GM21528 (cell line): ENCODE data around the gene PCED1A.
"Not testable (repeated sequence)": the region's sequence is repeated elsewhere in the genome, so short reads cannot be mapped to it uniquely, and the experiment has no call there.

Experiments used
- ATAC-seq: cut with Tn5 transposase; IDR thresholded peaks from one replicate; pipeline ENCODE4 v1.9.1; 2021; ENCODE audit warnings: mild to moderate bottlenecking, moderate library complexity; ENCODE audit not compliant: unreplicated experiment, low FRiP score

PCED1A gene

DNA sequence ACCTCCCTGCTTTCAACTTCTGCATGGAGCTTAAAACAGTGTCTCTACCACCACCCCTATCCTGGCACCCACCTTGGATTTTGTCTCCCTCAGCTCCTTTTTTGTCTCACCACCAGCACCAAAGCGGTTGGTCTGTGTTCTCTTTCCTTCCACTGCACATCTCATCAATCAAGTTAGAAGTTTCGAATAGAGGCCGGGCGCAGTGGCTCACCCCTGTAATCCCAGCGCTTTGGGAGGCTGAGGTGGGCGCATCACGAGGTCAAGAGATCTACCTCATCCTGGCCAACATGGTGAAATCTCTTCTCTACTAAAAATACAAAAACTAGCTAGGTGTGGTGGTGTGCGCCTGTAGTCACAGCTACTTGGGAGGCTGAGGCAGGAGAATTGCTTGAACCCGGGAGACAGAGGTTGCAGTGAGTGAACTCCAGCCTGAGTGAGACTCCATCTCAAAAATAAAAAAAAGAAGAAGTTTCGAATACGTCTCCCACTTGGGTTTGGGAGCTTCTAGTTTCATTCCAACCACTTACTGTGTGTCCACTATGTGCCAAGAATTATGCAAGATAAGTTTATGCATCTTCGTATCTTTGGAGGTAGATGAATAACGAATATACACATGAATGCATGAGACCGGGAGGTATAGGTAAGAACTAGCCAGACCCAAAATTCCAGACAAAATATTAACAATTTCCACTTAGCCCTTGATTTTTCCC, 5.9 kb downstream of the PCED1A start:
- ATAC-seq: no peak

DNA sequence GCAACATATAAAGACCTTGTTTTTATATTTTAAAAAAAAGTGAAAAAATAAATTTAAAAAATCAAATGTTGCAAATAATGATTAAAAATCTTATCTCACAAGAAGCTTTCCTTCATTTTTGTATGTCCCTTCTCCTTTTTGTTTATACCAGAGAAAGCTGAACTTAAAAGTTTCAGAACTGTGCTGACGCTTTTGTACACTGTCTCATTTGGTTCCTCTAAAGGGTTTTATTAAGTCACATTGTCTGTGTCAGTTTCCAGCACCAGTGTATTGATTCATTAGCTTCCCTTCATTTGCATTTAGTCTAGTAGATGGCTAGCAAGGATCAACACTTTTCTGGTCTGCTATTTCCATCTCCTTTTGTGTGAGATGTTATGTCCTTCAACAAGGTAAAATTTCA, 6.7 kb downstream of the PCED1A start:
- no peak for ATAC-seq

DNA sequence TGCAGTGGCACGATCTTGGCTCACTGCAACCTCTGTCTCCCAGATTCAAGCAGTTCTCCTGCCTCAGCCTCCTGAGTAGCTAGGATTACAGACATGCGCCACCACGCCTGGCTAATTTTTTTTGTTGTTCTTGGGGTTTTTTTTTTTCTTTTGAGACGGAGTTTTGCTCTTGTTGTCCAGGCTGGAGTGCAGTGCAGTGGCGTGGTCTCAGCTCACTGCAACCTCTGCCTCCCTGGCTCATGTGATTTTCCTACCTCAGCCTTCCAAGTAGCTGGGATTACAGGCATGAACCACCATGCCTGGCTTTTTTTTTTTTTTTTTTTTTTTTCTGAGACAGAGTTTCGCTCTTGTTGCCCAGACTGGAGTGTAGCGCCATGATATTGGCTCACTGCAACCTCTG, 9.2 kb downstream of the PCED1A start:
- not testable (repeated sequence) for ATAC-seq

DNA sequence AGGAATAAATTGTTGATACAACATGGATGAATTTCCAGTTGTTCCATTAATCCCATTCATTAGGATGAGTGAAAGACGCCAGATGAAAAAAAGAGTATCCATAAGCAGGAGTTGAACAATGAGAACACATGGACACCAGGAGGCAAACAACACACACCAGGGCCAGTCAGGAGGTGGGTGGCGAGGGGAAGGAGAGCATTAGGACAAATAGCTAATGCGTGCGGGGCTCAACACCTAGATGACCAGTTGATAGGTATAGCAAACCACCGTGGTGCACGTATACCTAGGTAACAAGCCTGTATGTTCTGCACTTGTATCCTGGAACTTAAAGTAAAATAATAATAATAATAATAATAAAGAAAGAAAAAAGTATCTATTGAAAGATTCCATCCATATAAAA, 11.1 kb downstream of the PCED1A start:
- ATAC-seq: no peak

DNA sequence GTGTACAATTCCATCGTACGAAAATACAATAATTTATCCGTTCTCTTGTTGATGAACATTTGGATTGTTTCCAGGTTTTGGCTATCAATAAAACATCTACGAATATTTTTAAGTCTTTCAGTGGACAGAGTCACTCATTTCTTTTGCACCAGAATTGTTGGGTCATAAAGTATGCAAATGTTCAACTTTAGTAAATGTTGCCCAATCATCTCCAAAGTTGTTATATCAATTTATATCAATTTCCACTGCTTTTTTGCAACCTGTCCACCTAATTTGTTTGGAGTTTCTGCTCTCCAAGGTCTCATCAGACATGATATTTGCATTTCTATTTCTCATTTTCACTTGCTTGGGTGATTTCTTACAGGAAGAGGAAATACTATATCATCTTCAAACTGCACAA, 13.8 kb downstream of the PCED1A start:
- no peak for ATAC-seq

DNA sequence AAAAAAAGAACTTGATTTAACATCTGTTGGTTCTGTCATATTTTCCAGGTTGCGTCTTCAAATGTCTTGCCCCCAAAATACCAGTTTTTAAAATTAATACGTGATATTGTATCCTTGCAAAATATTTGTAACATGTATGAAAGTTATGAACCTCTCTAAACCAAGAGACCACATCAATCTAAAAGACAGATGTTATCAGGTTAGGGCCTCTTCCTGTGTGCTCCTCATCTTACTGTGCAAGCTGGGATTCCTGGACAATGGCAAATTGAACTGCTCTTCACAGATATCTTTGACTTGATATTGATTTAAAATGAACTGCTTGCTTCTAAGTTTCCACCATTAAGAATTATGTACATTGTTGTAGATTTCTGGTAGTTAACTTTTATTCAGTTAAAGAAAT, 14.7 kb downstream of the PCED1A start:
- no peak for ATAC-seq

DNA sequence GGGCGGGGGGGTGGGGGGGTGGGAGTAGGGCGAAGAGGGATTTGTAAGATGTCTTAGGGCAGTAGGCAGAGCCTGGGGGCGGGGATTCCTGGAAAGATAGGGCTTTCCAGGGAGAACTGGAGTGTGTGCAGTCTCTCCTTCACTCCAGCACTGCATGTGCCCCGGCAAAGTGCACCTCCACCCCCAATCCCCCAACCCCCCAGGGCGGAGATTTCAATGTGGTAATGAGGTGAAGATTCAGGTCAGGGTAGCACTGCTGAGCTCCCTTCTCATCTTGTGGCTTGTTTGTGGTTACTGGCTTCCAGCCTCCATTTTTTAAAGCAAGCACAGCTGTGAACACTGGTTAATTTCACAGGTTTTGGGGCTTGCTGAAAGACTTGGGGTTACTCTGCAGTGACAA, 18.4 kb downstream of the PCED1A start:
- no peak for ATAC-seq

DNA sequence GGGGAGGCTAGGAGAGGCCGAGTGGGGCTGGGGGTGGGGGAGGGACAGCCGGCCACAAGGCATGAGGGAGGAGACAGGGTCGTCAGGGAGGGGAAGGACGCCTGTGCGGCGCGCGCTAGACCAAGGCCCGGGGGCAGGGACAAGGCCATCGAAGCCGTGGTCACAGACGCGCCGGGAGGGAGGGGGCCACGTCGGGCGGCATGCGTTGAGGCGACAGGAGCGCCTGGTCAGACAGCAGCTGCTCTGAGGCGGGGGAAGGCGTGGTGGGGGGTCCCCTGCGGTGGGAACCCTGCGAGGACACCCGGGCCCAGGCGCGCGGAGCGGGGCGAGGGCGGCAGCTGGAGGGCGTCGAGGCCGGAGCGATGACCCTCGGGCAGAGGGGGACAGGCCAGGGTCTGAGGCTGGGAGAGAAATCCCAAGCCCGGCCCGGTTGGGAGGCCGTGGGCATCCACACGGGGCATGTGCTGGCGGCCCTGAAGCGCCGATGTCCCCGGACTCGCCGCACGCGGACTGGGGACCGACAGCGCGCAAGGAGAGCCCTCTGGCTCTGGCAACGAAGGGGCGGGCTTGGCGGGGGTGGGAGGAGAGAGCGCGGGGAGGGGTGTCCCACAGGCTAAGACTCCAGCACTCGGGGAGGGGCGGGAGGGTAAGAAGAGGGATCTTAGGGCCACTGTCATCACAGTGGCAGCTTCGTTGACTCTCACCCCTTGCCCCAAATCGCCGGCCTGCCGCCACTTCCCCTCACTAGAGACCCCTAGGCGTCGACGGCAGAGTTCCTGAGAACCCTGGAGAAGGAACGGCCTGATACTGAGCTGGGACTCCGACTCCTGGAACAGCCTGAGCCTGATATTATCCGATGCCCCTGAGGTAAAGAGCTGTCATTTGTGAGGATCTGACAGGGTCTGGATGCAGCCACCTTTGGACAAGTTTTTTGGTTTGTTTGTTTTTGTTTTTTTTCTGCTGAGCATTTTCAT, 19.3 kb downstream of the PCED1A start:
- ATAC-seq: no peak

DNA sequence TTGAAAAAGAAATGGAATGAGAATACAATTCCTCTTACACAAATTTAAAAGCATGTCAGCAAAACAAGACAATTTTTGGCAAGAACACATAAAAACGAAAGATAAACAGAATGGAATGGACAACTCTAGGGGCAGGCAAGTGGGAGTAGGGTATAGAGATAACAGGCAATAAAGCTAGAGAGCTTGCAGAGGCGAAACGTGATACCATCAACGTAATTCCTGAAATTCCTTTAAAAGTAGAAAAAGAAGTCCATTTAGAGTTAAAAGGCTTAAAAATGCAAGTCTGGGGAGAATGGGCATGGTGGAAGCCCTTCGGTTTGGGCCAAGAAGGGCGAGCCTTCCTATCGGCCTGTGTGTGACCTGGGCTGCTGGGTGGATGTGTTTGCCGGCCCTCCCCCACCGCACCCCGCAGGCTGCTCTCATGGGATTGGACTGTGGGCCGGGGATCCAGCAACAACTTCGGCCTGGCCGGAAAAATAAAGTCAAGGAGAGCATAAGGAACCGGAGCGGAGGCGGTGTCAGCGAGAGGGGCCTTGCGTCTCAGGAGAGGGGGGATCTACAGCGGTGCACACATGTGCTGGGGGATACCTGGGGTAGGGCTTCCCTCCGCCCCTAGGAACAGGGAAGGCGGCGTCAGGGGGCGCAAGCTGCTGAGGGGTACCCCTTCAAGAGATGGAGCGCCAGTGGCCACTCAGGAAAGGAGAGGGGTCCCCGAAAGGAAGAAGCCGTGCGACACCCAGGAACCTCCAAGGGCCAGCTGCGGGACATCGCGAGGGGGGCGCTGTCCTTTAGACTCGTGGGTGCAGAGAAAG, 20.2 kb downstream of the PCED1A start:
- no peak for ATAC-seq

DNA sequence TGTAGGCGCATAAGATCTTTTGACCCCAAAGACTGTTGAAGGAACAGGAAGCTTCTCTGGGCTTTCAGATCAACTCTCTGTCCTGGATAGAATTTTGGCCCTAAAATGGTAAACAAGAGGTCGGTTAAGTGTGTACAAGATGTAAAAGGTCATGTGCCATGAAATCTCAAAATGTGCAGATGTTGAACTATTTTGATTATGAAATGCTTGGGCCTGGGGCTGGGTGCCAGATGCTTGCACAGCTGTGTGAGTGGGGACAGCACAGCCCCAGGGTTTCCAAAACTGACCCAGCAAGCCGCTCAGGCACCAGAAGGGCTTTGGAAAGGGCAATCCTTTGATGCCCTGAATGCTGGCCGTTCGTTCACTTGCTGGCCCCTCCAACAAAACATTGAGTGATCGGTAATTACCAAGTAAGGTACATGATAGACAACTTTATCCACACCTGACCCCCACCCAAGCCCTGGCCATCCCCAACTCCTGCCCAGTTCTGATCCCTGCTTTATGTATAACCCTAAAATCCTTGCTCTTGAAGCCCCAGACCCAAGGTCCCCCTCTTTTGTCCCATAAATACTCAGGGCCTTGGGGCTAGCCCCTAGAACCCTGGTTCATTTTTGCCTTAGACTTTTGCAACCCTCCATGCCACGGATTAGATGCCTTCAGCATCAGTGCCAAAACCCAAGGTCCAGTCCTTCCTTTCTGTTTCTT, 22.4 kb downstream of the PCED1A start:
- ATAC-seq: no peak

DNA sequence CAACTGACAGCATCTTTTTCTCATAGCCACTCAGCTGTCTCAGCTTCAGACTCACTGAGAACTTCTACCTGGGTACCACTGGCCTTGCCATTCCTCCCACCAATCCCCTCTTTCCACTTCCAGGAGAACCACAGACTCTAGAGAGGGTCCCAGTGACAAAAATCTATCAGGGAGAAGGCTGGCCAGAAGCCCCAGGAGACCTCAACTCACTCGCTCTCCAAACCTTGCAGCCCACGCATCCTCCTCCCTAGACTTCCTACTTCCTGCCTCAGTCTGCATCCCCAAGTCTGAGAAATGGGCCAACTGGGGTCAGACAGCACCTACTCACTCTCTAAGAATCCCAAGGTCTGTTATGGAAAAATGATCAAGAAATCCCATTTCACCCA, 23.1 kb downstream of the PCED1A start:
- no peak for ATAC-seq

DNA sequence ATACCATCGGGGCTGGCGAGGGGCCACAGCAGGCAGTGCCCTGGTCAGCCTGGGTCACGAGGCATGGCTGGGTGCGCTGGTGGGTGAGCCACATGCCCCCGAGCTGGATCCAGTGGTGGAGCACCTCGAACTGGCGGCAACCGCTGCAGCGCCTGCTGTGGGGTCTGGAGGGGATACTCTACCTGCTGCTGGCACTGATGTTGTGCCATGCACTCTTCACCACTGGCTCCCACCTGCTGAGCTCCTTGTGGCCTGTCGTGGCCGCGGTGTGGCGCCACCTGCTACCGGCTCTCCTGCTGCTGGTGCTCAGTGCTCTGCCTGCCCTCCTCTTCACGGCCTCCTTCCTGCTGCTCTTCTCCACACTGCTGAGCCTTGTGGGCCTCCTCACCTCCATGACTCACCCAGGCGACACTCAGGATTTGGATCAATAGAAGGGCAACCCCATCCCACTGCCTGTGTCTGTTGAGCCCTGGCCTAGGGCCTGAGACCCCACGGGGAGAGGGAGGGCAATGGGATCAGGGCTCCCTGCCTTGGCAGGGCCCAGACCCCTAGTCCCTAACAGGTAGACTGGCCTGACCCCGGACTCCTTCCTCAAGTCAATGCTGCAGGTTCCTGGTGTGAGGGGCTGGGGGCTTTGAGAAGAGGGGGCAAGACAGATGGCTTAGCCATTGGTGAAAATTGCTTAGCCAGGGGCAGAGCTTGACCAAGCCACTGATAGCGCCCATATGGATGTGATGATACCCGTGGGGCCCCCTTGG, 23.7 kb downstream of the PCED1A start:
- no peak for ATAC-seq

DNA sequence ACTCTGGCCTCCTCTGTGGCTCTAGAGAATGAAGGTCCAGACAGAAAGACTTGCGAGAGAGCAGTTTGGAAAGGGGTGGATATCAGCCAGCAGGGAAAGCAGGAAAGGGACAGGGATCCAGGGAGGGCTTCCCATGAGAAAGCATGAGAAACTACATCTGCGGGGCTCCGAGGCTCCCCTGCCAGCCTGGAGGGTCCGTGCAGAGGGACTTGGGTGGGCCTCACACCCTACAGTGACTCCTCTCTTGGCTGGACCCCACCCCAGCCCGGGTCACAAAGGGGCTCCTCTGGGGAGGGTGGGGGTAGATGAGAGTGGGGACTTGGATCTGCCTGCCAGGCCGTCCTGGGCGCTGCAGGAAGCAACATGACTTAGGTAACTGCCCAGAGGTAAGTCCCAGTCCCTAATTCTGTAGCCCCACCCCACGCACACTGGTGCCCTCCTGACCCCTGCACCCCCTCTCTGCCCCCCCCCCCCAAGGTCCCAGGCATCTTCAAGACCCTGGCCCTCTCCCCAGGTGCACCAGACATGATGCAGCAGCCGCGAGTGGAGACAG, 24.3 kb downstream of the PCED1A start, which contains the start of gene TMEM239:
TMEM239 (plus strand) TSS at position 335 of the 553 bp plus-strand sequence; CDS start at position 526, 191 bp downstream.
- no peak for ATAC-seq

DNA sequence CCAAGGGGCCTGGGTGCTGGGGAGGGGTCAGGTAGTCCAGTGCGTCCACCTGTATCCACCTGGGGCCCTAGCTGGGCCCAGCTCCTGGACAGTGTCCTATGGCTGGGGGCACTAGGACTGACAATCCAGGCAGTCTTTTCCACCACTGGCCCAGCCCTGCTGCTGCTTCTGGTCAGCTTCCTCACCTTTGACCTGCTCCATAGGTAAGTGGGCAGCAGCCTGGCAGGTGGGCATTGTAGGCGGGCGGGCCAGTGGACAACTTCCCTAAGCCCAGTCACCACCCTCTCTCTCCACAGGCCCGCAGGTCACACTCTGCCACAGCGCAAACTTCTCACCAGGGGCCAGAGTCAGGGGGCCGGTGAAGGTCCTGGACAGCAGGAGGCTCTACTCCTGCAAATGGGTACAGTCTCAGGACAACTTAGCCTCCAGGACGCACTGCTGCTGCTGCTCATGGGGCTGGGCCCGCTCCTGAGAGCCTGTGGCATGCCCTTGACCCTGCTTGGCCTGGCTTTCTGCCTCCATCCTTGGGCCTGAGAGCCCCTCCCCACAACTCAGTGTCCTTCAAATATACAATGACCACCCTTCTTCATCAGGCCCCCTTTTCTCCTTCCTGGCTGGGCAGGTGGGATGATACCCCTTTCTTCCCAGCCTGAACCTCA, 25.1 kb downstream of the PCED1A start:
- no peak for ATAC-seq

DNA sequence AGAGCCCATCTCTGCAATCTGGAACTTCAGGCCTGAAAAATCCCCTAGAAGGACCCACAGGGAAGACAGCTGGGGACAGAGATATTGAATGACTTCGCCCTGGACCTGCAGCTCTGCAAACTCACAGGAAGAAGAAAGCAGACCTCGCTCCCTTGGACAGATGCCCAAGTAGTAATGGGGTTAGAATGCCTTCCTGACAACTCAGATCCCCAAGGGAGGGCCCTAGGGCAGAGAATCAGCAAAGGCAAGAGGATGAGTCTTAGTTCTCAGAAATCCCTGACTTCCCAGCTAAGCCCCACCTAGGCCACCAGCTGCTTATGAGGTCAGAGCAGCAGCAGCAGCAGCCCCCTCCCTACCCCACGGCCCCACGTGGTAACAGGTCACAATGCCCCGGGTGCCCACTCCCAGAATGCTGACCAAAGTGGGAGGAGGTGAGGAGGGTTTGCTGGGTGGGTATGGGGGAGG, 25.8 kb downstream of the PCED1A start, which contains the start of gene C20orf141:
C20orf141 (plus strand) TSS at position 401 of the 465 bp plus-strand sequence. CDS start 198 bp downstream, outside the sequence.
- ATAC-seq: no peak

DNA sequence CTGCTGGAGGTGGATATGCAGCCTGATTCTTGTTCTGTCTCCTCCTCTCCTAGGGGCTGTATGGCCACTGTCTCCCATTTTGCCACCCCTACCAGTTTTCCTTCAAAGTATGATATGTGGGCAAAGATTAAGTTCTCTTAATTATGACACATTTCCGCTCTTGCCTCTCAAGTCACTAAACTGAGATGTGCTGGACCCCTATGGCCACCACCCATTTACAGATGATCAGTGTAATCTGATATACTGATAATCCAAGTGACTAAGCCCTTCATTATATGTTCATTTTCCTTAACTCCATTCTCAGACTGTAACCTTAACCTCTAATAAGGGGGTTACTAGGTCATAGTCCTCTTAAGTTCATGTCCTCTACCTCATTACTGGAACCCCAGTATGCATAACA, 26.4 kb downstream of the PCED1A start:
- ATAC-seq: no peak

DNA sequence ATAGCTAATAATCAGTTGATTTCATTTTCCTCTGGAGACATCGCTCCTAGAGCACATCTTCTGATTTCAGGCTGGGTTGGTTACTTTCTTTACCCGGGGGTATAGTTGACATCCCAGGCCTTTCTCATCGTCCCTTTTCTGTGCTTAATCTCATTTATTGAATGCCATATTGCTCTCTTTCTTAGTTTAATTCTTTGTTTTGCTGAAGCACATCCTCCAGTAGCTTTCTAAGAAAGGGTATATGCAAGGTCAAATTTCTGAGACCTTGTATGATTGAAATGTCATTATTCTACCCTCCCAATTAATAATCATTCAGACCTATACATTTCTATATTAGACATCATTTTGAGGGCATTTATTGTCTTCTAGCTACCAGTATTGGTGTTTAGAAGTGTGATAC, 28.3 kb downstream of the PCED1A start:
- no peak for ATAC-seq

DNA sequence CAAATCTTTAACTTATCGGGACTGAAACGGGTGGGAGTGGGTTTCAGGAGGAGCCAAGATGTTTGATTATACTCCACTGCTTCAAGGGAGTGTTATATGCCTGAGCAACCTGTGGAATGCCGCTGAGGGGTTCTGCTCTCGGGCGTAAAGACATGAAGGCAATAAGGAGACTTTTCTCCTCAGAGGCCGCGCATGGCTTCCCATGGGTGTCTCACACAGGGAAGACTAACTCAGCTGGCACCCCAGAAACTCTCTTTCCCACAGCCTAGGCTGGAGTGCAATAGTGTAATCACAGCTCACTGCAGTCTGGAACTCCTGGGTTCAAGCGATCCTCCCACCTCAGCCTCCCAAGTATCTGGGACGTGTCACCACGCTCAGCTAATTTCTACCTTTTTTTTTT, 30.8 kb downstream of the PCED1A start:
- no peak for ATAC-seq
